GM12864 (cell line): ENCODE data around the gene TTC29.

Source experiments
- DNase-seq: peaks from one replicate; pipeline ENCODE4 v3.0.0-alpha.2; 2011; ENCODE audit warnings: low read depth
- H3K4me3 ChIP-seq: 2 replicates; pipeline ENCODE4 v1.5.1; 2011; ENCODE audit warnings: mild to moderate bottlenecking, low read depth, low read length, control low read depth
- TF ChIP-seq, protein P1 (sequence below): IDR thresholded peaks from 2 replicates; pipeline ENCODE4 v1.5.1; 2011; ENCODE audit warnings: low read depth, mild to moderate bottlenecking, moderate library complexity, low read length, control low read depth, inconsistent platforms; ENCODE audit errors: missing control alignments

Gene TTC29, protein sequence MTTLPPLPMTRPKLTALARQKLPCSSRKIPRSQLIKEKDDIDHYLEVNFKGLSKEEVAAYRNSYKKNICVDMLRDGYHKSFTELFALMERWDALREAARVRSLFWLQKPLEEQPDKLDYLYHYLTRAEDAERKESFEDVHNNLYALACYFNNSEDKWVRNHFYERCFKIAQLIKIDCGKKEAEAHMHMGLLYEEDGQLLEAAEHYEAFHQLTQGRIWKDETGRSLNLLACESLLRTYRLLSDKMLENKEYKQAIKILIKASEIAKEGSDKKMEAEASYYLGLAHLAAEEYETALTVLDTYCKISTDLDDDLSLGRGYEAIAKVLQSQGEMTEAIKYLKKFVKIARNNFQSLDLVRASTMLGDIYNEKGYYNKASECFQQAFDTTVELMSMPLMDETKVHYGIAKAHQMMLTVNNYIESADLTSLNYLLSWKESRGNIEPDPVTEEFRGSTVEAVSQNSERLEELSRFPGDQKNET

GRCh38 chr4:146945556-146946374 lies at the start of gene TTC29:
TSS of gene TTC29 (minus strand) at chr4:146945864. CDS start at chr4:146939895, 5,969 bp downstream.
- TF ChIP-seq, protein P1, sequence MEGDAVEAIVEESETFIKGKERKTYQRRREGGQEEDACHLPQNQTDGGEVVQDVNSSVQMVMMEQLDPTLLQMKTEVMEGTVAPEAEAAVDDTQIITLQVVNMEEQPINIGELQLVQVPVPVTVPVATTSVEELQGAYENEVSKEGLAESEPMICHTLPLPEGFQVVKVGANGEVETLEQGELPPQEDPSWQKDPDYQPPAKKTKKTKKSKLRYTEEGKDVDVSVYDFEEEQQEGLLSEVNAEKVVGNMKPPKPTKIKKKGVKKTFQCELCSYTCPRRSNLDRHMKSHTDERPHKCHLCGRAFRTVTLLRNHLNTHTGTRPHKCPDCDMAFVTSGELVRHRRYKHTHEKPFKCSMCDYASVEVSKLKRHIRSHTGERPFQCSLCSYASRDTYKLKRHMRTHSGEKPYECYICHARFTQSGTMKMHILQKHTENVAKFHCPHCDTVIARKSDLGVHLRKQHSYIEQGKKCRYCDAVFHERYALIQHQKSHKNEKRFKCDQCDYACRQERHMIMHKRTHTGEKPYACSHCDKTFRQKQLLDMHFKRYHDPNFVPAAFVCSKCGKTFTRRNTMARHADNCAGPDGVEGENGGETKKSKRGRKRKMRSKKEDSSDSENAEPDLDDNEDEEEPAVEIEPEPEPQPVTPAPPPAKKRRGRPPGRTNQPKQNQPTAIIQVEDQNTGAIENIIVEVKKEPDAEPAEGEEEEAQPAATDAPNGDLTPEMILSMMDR, result no peak
- peak; percentile 50 for DNase-seq
- H3K4me3 ChIP-seq, result peak within 1 kb of the TSS; percentile 52

GRCh38 chr4:146981651-146982050 lies 36.0 kb upstream of the TTC29 start:
- TF ChIP-seq, protein P1, result no peak
- DNase-seq, result no peak
- H3K4me3 ChIP-seq, result no peak overlapping the region

DNA sequence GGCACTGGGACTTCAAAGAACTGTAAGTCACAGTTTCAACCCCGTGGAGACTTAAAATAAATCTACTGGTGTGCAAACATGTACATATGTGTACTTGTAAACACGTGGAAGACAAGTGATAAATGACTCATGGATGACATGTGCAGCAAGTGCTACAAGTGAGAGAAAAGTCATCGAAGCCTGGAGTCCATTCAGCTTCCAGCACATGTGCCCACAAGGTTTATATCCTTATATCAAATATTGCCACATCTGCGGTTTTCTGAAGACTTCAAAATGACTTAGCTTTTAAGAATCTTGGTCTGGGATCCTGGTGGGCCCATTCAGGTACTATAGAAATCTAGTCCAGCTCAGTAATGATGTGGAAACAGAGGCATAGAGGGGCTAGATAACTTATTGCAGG lies 33.0 kb upstream of the TTC29 start:
- no peak for DNase-seq
- no peak overlapping the region for H3K4me3 ChIP-seq
- TF ChIP-seq, protein P1, result no peak

DNA sequence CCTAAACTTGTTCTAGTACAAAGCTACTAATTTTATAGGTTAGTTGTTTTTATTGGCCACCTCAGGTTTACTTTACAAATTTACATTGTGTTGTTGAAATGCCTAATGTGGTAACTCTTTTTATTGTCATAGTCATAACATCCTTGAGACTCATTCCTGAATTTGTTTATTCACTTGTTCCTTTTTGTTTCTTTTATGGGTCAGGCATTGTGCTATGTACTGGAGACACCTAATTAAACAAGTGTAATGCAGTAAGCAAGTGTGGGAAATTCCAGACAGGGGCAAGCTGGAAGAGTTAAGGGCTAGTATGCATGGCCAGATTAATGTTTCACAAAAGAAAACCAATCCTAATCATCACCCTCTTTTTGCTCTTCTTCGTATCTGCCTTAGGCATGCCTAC lies 30.5 kb upstream of the TTC29 start:
- no peak for DNase-seq
- H3K4me3 ChIP-seq, result no peak overlapping the region
- TF ChIP-seq, protein P1, result no peak

DNA sequence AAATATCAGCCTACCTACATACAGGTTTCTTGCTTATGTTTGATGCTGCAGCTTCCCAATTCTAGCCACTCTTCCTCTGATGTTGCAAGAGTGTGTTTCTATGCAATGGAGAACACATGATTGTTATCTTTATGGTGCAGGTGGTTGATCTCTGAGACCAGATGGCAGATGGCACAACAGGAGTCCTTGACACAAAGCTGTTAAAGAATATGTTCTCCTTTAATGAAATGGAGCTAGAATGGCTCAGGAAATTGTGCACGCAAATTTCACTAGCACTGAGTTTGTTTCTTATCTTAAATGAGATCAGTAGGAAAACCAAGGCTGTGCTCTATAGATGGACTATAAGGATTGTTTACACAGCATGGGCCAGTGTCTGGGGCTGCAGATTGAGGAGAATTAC lies 29.9 kb upstream of the TTC29 start:
- no peak for DNase-seq
- TF ChIP-seq, protein P1, result no peak
- no peak overlapping the region for H3K4me3 ChIP-seq

DNA sequence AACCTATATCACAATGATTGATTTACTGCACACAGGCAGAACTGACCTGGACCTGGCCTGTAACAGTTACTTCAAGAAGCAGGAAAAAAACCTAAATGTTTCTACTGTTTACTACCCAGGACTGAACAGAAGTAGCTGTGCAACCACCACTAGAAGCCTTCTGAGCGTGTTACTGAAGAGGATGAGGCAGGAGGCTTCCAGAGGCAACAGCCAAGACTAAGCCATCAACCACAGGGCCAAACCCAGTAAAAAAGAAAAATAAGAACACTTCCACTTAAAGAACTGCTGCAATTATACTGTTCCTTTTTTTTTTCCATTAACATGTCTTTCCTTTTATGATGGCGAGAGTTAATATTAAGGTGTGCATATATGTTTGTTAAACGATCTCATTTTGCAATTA lies 29.4 kb upstream of the TTC29 start:
- TF ChIP-seq, protein P1, result no peak
- DNase-seq, result no peak
- no peak overlapping the region for H3K4me3 ChIP-seq
